Liver (tissue), 3 donors: Measurements from ENCODE around the gene ADCY3.

Experiments used
- EGR1 ChIP-seq, 2 donors: IDR thresholded peaks; 2 replicates each; pipeline ENCODE4 v1.6.1; 2016 to 2018; ENCODE audit warnings: antibody characterized with exemption in 2 of 2, low read depth in 2 of 2
- MAX ChIP-seq: IDR thresholded peaks from 2 replicates; pipeline ENCODE4 v1.6.1; 2016; ENCODE audit warnings: antibody characterized with exemption
- RAD21 ChIP-seq, 2 donors: IDR thresholded peaks; 2 replicates each; pipeline ENCODE4 v1.6.1; 2016; ENCODE audit warnings: antibody characterized with exemption in 2 of 2, mild to moderate bottlenecking in 2 of 2
- RXRA ChIP-seq, 2 donors: IDR thresholded peaks; 2 replicates each; pipeline ENCODE4 v1.6.1; 2017 to 2018; ENCODE audit warnings: antibody characterized with exemption in 2 of 2, mild to moderate bottlenecking in 1 of 2
- SP1 ChIP-seq: IDR thresholded peaks from 2 replicates; pipeline ENCODE4 v1.6.1; 2018; ENCODE audit warnings: antibody characterized with exemption, mild to moderate bottlenecking
- TAF1 ChIP-seq: conservative IDR thresholded peaks from 2 replicates; pipeline ENCODE4 v1.6.1; 2016; ENCODE audit warnings: antibody characterized with exemption, mild to moderate bottlenecking
- ZBTB33 ChIP-seq: IDR thresholded peaks from 2 replicates; pipeline ENCODE4 v1.6.1; 2016; ENCODE audit warnings: antibody characterized with exemption
- TF ChIP-seq, protein P1 (sequence below): fragments of 150-350 bp; IDR thresholded peaks from 2 replicates; pipeline ENCODE4 v1.5.1; 2017; ENCODE audit warnings: improper control_type of control experiment, low read depth, low read length; ENCODE audit not compliant: missing input control
- TF ChIP-seq, protein P2 (sequence below): IDR thresholded peaks from 2 replicates; pipeline ENCODE4 v1.6.1; 2016; ENCODE audit warnings: antibody characterized with exemption
- donor health status: healthy.
- donor health status: healthy.

DNA sequence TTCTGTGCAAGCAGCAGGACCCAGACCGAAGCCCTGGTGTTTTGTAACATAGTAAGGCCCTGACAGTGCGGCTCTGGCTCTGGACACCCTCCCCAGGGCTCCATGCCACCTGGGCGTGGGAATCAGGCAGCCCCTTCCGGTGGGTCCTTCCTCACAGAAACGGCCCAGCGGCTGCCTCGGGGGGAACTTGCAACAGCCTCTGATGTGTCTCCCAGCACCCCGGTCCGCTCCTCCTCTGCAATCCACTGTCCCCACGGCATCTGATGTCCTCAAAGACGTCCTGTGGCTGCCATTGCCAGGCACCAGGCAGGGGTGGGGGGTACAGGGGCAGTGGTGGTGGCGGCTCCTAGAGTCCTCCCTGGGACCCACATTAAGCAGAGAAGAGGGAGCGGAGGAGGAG is 68.0 kb downstream of the ADCY3 start:
- TF ChIP-seq EGR1 (IDR thresholded peaks at IDR 0.05; ENCODE audit: low read depth in 2 of 2): no peak
- TF ChIP-seq SP1: no peak
- no peak for TF ChIP-seq MAX
- no peak for TF ChIP-seq ZBTB33
- no peak for TF ChIP-seq RAD21 (IDR thresholded peaks at IDR 0.05)
- TF ChIP-seq TAF1: no peak
- TF ChIP-seq, protein P1, sequence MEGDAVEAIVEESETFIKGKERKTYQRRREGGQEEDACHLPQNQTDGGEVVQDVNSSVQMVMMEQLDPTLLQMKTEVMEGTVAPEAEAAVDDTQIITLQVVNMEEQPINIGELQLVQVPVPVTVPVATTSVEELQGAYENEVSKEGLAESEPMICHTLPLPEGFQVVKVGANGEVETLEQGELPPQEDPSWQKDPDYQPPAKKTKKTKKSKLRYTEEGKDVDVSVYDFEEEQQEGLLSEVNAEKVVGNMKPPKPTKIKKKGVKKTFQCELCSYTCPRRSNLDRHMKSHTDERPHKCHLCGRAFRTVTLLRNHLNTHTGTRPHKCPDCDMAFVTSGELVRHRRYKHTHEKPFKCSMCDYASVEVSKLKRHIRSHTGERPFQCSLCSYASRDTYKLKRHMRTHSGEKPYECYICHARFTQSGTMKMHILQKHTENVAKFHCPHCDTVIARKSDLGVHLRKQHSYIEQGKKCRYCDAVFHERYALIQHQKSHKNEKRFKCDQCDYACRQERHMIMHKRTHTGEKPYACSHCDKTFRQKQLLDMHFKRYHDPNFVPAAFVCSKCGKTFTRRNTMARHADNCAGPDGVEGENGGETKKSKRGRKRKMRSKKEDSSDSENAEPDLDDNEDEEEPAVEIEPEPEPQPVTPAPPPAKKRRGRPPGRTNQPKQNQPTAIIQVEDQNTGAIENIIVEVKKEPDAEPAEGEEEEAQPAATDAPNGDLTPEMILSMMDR: no peak
- TF ChIP-seq RXRA (IDR thresholded peaks at IDR 0.05): no peak
- TF ChIP-seq, protein P2, sequence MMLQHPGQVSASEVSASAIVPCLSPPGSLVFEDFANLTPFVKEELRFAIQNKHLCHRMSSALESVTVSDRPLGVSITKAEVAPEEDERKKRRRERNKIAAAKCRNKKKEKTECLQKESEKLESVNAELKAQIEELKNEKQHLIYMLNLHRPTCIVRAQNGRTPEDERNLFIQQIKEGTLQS: no peak
